HCEC 1CT (cell line): ENCODE results near the gene SVEP1.
A peak's percentile ranks its signal among the peaks of the same experiment; 100 is the strongest.

ENCODE experiments used
- DNase-seq: peaks from one replicate; pipeline ENCODE4 v3.0.0-alpha.2; 2017

Gene SVEP1

GRCh38 chr9:110517483-110517882, 62.1 kb downstream of the SVEP1 start:
- DNase-seq = no peak

- DNase-seq = no peak
These were observed 64.6 kb downstream of the SVEP1 start for GRCh38 chr9:110514897-110515296.

DNA sequence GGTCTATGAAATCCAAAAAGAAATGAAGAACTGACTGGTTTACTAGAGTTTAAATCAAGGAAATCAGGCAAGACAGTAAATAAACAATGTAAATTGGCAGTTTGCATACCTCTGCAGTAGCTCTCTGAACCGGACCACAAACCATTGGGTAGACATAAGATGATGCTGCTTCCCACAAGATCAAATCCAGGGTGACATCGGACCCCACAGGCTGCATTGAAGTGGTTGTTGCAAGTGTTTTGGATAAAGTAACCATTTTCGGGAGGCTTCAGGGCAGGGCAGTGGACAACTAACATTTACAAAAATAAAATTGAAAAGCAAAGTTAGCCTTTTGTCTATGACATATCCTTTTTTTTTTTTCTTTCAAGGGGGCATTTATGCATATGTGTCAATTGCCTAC, 66.7 kb downstream of the SVEP1 start:
- no peak for DNase-seq

DNA sequence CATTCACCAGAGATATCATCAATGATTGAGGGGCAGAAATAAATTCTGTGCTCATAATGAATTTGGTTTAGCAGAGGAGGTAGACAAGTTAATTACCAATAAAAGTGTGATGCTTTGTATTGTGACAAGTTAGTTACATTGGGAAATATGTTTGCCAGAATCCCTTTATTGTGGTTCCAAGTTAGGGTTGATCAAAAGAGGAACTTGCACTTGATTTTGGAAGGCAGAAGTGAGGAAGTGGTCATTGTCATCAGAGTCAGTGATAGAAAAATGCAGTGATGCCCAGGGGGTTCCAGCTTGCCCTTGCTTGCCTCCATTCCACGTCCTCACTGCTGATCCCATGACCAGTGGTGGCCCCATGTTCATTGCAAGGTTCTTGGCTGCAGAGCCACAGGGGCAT, 69.7 kb downstream of the SVEP1 start:
- DNase-seq = no peak

DNA sequence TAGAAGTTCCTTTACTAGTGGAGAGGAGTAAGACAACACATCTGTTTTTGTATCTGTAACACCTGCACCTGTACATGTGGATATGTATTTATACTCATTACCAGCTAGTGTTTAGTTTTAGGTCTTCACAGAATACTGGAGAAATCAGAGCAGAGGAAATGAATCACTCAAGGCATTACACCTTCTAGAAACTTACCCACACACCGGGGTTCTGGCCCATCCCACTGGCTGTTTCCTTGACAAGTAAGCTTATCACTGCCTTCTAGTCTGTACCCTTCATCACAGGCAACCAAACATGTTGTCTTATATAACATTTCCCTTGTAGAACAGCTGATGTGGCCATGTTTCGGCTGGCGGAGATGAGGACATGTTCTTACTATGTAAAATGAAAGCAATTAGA, 76.7 kb downstream of the SVEP1 start:
- DNase-seq = no peak

DNA sequence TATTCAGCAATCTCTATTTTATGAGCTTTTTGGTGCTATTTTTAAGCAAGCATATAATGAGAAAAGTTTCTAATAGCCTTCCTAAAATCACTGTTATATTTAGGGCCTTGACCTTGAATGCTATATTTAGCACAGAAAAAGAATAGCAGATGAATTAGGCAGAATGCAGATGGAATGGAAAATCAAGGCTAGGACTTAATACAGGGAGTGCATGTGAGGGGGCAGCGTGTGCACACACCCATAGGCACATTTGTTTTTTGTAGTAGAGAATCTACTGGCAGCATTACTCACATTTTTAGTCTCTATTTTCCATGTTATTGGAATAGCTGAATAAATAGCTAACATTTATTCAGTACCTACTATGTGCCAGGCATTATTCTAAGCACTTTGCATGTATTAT, 79.9 kb downstream of the SVEP1 start:
- DNase-seq = no peak

GRCh38 chr9:110487196-110487595, 92.3 kb downstream of the SVEP1 start:
- DNase-seq = no peak

- peak; percentile 6 for DNase-seq
These were observed 93.3 kb downstream of the SVEP1 start for GRCh38 chr9:110486218-110486617.

- no peak for DNase-seq
These were observed 100.1 kb downstream of the SVEP1 start for GRCh38 chr9:110479481-110479880.

DNA sequence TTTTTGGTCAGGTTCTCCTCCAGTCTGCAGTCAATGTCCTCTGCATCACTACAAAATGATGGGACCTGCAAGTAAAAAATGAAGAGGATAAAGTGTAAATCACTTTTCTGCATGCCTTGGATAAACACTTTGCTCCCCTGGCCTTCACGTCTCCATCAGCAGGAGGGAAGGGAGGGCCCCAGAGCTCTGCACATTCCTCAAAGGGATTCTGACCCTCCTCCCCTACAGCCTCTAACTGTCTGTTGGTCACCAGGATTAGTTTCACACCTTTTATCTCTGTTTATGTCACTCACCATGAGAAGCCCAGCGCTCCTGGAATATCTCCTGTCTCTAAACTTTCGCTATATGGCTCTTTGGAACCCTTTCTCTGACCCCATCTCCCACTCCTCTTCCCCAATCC, 103.3 kb downstream of the SVEP1 start:
- DNase-seq = no peak

DNA sequence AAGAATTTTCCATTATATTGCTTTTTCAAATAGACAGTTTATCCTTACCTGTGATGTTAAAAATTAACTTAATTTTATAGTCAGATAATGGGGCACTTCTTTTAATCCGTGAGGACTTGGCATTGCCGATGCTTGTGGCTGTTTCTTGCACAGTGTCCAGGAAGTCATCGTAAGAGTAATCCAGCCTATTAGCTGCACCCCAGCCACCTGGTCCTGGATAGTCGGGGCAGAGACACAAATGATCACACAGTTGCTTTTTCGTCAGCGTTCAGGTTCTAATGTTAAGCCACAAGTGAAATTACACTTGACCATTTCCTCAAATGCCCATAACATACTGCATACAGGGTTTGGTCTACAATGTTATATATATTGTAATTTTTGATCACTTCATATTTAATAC, 107.4 kb downstream of the SVEP1 start:
- DNase-seq = no peak

- no peak for DNase-seq
These were observed 110.6 kb downstream of the SVEP1 start for GRCh38 chr9:110468950-110469349.

DNA sequence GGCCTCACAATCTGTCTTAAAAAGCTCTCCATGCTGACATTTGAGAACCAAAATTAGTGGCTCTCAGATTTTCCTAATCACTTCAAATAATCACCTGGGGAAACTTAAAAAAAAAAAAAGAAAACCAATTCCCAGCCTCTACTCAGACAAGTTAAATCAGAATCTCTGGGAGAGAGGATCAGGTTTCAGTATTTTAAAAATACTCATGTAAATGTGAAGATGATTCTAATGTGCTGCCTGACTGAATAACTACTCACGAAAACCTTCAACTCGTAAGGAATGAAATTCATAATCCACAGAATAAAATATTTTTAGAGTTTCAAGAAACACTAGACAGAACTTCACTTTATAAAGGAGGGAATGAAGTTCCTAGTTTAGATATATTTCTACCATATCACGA, 114.4 kb downstream of the SVEP1 start:
- no peak for DNase-seq

GRCh38 chr9:110464321-110464720, 115.2 kb downstream of the SVEP1 start:
- DNase-seq = no peak

- DNase-seq = no peak
These were observed 116.0 kb downstream of the SVEP1 start for GRCh38 chr9:110463499-110463898.

DNA sequence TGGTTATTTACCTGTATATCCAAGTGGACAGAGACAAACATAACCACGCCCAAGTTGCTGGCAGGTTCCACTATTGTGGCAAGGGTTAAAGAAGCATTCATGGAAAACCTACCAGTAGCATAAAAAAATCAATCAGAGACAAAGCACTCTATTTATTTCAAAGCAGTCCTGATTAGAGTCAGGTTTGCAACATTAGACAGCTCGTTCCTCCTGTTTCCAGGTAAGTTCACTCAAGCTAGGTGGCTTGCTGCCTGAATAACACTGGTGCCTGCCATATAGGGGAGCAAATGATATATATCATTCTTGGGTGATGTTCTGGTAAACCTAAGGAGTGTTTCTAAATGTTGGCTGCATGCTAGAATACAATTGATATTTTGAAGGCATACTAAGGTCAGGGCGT, 122.3 kb downstream of the SVEP1 start:
- DNase-seq = no peak

GRCh38 chr9:110456681-110457080, 122.9 kb downstream of the SVEP1 start:
- DNase-seq = no peak

DNA sequence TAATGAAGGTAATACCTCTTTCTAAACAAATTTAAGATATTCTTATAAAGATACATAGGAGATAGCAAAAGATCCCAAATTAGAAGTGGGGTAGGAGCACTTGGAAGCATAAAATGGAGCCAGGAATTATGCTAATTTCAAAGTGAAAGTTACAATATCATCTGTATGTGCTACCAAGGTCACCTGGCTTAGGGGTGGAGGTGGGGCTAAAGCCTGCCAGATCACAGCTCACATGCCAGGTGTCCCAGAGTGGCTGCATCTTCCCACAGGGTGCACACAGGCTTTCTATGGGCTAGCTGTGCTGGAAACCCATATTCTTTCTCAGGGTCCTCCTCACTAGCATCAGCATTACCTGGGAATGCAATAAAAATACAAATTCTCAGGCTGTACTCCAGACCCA, 123.7 kb downstream of the SVEP1 start:
- DNase-seq = no peak

- peak; percentile 35 for DNase-seq
These were observed 127.2 kb downstream of the SVEP1 start for GRCh38 chr9:110452227-110452801.

DNA sequence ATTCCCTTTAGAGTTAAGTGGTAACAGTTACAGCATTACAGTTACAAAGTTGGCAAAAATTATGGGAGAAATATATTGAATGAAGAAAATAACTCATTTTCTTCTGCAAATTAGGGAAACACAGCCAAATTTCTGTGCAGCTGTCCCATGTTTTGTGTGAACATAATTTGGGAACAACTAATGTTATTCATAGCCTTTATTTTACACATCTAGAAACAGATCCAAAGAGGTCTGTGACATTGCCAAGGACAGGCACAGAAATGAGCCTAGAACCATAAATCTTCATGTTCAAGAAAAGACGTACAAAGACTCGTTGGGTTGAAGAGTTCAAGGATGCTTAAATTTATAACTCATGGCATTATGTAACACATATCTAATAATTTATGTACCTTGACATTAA, 127.8 kb downstream of the SVEP1 start:
- no peak for DNase-seq

GRCh38 chr9:110447476-110447875, 132.1 kb downstream of the SVEP1 start:
- no peak for DNase-seq

DNA sequence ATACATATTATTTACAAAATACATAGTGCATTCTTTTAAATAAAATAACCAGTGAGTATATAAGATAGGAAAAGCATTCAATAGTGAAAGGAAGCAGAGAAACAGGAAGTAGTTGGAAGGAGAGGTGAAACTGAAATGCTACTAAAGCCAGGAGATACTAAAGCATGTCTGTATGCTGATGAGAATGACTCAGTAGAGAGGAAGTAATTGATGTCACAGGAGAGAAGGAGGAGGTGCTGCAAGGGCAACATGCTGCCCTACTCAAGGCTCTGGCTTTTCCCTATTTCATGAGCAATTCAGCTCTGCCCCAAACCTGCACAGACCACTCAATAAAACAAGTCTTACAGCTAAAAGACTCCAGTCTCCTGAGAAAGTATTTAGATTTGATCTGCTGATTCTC, 133.4 kb downstream of the SVEP1 start:
- peak; percentile 41 for DNase-seq

DNA sequence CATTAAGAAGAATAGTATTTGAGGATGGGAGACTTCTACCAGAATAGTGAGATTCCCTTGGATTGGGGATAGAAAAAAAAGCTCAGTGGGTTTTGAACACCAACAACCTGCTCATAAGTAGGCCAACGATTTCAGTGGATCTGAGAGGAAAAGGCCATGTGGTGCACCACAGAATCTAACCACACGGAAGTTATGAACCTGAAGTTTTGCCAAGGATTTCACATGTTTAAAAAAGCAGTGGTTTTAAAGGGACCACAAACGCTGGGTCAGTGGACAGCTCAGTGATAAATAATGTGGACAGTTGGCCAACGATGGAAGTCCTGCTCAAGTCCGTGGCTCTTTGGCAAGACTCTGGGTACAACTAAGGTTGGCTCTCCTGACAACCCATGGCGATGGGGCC, 134.6 kb downstream of the SVEP1 start:
- peak; percentile 95 for DNase-seq

DNA sequence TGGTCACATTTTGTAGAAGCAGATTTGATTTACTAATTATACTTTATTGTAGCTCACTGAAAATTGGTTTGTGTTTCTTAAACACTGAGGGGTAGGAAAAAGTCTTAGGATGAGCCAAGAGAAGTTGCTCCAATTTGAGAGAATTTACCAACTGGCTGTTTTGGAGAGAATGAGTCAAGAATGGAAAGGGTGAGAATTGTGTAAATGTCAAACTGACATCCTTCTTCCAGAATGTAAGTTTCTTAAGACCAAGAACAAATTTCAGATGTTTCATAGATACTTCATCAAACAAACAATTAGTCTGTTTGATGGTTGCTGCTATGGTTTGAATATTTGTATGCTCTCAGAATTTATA, 135.7 kb downstream of the SVEP1 start:
- DNase-seq = peak; percentile 89

DNA sequence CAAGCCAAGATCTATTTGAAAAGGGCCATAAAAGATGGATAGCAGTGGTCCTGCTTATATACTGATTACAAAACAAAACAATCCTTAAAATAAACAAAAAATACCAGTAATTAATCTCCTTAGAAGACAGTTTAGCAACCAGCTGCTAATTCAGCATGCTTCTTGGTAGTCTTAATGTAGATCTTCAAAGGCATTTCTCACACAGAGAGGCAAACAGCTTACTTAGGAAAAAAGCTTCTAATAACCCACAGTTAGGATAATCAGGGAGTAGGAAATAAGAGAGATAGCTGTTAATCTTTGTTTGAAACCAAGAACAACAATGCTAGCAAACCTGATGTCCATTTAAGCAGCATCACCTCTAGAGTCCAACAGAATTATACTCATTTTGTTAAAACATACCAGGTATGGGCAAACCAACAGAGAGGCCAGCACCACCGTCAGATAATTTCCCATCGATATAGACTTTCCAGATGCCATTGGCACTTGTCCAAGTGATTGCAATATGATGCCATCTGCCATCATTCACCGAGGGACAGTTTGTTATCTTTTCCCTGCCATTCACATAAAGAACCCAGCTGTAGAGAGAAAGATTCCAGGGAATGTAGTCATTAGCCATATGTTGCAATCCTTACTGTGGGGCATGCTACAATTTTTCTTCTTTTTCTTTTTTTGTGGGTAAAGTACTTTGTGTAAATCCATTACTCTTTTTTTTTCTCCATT, 136.2 kb downstream of the SVEP1 start:
- DNase-seq = peak; percentile 91
